GM18520 (cell line): ENCODE results near the gene ARRDC2.
"Not testable (repeated sequence)": the region's sequence is repeated elsewhere in the genome, so short reads cannot be mapped to it uniquely, and the experiment has no call there.

Experiments used
- ATAC-seq: cut with Tn5 transposase; IDR thresholded peaks from one replicate; pipeline ENCODE4 v1.9.1; 2021; ENCODE audit not compliant: unreplicated experiment

The ARRDC2 gene

DNA sequence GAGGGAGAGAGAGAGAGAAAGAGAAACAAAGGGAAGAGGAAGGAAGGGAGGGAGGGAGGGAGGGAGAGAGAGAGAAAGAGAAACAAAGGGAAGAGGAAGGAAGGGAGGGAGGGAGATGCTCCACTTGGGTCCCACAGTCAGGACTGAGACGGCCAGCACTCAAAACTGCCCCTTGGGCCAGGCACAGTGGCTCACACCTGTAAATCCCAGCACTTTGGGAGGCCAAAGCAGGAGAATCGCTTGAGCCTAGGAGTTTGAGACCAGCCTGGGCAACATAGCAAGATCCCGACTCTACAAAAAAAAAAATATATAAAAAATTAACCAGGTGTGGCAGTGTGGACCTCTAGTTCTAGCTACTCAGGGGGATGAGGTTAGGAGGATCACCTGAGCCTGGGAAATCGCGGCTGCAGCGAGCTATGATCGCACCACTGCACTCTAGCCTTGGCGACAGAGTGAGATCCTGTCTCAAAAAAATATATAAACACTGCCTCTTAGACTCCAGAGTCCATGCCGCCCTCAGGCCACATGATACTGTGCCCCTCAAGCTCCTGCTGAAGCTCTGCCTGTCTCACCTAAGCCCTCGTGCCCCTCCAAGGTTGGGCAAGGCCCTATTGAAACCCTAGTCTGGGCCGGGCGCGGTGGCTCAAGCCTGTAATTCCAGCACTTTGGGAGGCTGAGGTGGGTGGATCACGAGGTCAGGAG lies 8.4 kb downstream of the ARRDC2 start:
- no peak for ATAC-seq

GRCh38 chr19:18017275-18018083 lies 9.5 kb downstream of the ARRDC2 start:
- no peak for ATAC-seq

DNA sequence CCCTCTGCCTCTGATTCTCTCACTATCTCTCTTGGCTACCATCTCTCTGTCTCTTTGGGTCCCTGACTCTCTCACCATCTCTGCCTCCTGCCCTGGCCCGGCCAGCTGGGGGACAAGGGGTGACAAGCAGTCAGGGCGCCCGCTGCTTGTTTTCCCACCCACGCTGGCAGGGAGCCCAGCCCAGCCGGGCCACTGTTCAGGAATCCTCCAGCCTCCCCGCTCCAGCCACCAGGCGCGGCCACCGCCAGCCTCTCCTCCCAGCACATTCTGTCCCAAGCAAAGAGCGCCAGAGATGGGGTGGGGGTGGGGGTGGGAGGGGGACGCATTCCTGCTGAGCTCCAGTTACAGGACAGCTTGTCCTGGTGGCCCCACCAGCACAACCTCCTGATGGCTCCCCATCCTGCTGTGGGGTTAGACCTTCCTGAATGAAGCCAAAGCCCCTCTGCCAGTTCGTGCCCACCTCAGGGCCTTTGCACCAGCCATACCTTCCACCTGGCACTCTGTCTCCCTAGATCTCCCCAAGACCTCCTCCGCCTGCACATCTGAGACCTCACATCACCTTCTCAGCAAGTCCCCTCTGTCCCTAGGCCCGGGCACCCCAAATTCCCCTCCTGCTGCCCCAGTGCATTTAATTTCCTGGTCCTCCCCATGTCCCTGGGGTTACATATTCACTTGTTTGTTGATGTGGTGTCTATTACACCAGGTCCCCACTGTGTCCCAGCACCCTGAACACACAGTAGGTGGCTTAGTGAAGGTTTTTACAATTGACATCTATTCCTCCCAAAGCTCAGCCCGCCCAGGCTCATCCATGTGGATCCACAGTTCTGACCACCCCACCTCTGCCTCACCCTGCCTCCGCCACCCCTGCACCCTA lies 12.5 kb downstream of the ARRDC2 start:
- ATAC-seq: no peak

GRCh38 chr19:18021121-18021755 lies 13.3 kb downstream of the ARRDC2 start:
- ATAC-seq: no peak

GRCh38 chr19:18023622-18024251 lies 15.8 kb downstream of the ARRDC2 start:
- ATAC-seq: no peak

DNA sequence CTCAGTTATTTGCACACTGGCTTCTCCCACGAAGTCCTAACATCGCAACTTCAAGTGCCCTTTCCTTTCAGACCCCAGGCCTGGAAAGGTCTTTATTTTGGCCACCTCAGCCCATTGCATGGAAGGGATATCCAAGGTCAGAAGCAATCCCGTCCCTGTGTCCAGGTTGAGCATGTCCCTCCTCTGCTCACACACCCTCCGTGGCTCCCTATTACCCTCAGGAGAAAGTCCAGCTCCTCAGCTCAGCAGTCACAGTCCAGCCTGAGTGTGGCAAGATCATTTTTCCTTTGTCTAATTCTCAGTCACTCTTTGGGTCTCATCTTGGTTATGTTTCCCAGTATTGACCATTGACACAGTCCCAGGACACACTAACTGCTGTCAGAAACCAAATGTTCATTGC lies 19.2 kb downstream of the ARRDC2 start:
- no peak for ATAC-seq

- ATAC-seq: no peak
Measured at GRCh38 chr19:18029617-18030338, 21.8 kb downstream of the ARRDC2 start.

GRCh38 chr19:18031401-18031800 lies 23.4 kb downstream of the ARRDC2 start:
- not testable (repeated sequence) for ATAC-seq

GRCh38 chr19:18032102-18032501 lies 24.1 kb downstream of the ARRDC2 start:
- ATAC-seq: not testable (repeated sequence)

DNA sequence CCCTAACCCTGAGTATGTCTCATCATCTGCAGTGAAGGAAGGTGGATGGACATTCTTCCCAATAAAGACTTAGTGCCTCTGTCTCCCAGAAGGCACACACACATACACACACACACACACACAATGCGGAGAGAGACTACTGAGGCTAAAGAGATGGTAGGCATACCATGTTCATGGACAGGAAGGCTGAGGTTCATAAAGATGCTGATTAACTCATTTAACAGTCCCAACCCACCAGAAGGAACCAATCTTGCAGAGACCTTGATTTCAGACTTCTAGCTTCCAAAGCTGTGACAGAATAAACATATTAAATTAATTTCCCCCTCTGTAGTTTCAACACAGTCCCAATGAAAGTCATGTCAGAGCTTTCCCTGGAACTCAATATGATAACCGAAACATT lies 33.1 kb downstream of the ARRDC2 start:
- ATAC-seq: no peak

- no peak for ATAC-seq
Measured at GRCh38 chr19:18043676-18044075, 35.7 kb downstream of the ARRDC2 start.

GRCh38 chr19:18044825-18045304 lies 36.9 kb downstream of the ARRDC2 start:
- ATAC-seq: peak; percentile 93

DNA sequence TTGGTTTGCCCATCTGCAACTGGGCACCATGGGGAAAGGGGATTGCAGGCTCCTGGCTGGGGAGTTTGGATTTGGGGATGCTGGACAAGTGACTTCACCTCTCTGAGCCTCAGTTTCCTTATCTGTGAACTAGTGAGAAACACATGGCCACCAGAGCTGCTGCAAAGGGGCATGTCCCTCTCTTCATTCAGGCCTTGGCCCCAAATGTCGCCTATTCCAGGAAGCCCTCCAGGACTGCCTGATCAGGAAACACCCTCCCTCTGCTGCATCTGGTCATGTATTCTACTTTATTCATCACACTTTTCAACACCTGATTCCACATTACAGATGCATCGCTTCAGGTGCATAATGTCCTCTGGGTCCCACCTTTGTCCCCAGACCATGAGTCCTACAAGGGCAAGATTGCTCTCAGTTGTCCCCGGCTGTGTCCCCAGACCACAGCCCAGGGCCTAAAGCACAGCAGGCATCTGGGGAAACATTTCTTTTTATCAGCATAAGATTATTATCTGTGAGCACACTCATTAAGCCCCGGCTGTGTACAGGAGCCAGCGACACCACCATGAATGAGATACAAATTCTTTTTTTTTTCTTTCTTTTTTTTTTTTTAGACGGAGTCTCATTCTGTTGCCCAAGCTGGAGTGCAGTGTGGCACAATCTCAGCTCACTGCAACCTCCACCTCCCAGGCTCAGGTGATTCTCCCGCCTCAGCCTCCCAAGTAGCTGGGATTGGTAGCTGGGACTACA lies 37.5 kb downstream of the ARRDC2 start:
- no peak for ATAC-seq

DNA sequence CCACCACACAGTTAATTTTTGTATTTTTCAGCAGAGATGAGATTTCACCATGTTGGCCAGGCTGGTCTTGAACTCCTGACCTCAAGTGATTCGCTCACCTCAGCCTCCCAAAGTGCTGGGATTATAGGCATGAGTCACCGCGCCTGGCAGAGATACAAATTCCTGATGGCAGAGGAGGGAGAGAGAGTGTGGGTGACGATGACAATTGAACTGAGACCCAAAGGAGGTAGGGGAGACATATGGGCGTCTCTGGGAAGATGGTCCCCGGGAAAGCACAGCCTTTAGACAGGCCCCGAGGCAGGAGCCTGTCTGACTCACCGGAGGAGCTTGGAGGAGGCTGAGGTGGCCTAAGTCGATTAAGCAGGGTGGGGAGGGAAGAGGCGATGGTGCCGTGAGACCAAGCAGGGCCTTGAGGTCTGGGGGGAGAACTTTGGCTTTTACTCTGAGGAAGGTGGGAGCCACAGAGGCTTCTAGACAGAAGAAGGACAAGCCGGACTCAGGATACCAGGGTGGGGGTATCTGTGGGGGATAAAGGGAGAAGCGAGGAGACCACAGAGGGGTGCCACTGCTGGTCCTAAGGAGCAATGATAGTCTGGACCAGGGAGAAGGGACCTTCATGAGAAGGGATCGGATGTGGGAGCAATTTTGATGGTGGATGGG lies 38.2 kb downstream of the ARRDC2 start:
- no peak for ATAC-seq

- ATAC-seq: no peak
Measured at GRCh38 chr19:18049385-18049784, 41.4 kb downstream of the ARRDC2 start.

GRCh38 chr19:18051887-18052286 lies 43.9 kb downstream of the ARRDC2 start:
- no peak for ATAC-seq

DNA sequence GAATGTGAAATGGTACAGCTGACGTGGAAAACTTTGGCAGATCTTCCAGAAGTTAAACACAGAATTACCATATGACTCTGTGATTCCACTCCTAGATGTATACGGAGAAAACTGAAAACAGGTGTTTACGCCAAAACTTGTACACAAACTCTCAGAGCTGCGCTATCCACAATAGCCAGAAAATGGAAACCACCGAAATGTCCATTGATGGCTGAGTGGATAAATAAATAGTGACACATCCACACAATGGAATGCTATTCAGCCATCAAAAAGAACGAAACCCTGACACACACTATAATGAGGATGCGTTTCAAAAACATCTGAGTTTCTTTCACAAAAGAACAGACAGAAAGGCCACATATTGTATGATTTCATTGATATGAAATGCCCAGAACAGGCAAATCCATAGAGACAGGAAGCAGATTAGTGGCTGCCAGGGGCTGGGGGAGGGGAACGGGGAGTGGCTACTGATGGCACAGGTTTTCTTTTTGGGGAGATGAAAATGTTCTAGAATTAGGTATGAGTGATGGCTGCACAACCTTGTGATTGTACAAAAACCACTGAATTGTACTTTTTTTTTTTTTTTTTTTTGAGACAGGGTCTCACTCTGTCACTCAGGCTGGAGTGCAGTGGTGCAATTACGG lies 45.7 kb downstream of the ARRDC2 start:
- ATAC-seq: no peak

GRCh38 chr19:18055967-18056366 lies 48.0 kb downstream of the ARRDC2 start:
- ATAC-seq: no peak
